GM18505 (cell line): ENCODE results near the gene STRIT1.
A peak's percentile ranks its signal among the peaks of the same experiment; 100 is the strongest.

Experiments used
- ATAC-seq: cut with Tn5 transposase; IDR thresholded peaks from one replicate; pipeline ENCODE4 v1.9.1; 2021; ENCODE audit not compliant: unreplicated experiment
- POLR2A ChIP-seq: IDR thresholded peaks from 4 replicates; pipeline ENCODE4 v1.6.1; 2011; ENCODE audit warnings: borderline replicate concordance; ENCODE audit not compliant: insufficient read depth, insufficient read length; ENCODE audit errors: extremely low read depth

Gene STRIT1

DNA sequence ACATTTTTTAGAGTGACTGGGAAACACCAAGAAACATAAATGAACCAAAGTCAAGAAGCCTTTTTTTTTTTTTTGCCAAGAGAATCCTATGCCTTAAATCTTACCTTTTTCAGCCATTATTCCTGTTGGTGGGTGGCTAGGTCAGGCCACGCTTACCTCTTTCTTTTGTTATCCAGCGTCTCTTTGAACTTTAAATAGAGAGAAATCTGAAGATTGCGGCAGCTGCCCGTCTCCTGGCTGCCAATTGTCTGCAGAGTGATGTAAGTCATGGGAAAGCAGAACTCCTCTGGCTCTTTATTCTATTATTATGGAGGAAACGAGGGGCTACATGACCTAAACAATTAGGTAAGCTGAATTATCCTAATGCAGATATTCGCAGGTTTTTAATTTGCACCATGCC is at the start of gene STRIT1:
Gene STRIT1 (minus strand): TSS at position 168 of the 400 bp plus-strand sequence.
- ATAC-seq = no peak
- no peak for TF ChIP-seq POLR2A

GRCh38 chr3:155342344-155342743 is 48.9 kb upstream of the STRIT1 start:
- no peak for TF ChIP-seq POLR2A
- ATAC-seq = no peak

DNA sequence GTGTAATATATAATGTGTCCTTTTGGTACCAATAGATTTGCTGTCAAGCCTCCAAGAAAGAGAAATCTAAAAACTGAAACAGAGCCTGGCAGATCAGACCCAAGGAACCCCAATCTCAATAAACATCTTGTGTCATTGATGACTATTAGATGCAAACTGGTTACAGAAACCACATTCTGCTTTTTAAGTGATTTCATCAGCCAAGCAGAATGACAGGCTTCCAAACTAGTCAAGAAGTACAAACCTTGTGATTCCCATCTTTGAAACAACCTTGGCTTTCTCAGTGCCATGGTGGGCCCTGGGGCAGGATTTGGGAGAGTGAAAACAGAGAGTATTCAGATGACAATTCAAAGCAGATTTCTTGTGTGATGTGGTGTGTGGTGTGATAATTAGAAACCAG is 45.6 kb upstream of the STRIT1 start:
- ATAC-seq = no peak
- no peak for TF ChIP-seq POLR2A

GRCh38 chr3:155335724-155336354 is 42.4 kb upstream of the STRIT1 start:
- peak; percentile 52 for ATAC-seq
- no peak for TF ChIP-seq POLR2A

DNA sequence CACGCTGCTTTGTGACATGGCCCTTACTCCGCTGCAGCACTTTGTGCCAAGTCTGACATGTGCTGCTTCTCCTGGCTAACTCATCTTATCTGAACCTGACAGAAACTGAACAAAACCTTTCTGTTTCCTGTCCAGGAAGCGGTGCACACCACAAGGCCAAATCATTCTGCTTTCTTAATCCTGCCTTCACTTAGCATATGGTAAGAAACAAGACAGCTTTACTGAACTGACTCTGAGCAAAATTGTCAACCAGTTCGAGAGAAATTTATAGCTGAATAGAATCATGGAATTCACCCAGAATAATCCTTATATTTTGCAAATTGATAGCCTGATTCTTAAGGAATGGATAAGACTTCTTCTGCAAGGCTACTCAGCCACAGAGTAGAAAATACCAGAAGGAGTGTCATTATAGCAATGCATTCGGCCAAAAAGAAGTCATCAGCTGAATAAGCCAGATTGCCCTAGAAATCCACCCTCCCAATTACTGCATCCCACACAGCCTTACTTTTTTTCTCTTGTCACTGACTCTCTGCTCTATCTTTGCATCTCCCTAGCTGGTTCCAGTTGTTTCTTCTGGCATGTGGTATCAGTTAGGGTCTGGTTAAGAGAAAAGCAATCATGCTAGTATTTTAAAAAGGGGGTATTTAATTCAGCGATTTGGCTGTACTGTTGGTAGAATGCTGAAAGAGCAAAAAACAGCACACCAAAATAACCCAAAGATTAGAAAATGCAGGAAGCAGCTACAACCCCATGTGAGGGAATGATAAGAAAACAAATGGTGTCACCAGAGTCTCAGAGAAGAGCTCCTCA is 41.6 kb upstream of the STRIT1 start:
- TF ChIP-seq POLR2A = no peak
- peak; percentile 93 for ATAC-seq

- TF ChIP-seq POLR2A = no peak
- no peak for ATAC-seq
Measured at GRCh38 chr3:155334215-155334913, 40.9 kb upstream of the STRIT1 start.

DNA sequence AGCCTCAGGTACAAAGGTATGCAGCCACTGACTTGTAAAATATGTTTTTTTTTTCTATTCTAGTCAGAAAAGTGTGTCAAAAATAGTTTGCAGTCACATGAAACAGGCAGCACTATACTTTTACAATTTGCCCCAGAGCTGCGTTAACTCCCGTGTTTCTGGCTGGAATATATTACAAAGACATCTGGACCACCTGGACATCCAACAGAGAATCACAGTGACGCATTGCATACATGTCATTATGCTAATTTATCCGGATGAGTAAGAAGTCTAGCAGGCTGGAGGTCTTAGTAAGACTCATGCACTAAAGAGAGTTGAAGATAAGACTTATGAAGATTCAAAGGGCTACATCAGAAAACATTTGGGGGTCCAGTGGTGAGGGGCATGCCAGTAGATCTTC is 39.2 kb upstream of the STRIT1 start:
- no peak for TF ChIP-seq POLR2A
- ATAC-seq = no peak

DNA sequence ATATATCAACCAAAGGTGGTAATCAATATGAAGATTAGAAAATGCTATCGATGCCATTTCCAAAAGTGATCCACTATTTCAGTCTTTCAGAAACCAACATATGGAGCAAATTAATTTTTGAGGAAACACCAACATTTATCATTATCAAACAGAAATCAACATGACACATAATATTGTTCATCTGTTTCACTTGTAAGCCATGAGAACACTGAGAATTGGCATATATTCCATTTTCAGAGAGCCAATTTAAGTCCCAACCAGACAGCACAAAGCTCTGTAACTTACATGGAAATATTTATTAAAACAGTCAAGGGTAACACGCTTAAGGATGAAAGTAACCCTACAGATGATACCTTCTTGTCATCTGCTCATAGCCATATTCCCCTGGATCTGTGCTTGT is 37.6 kb upstream of the STRIT1 start:
- no peak for TF ChIP-seq POLR2A
- no peak for ATAC-seq

DNA sequence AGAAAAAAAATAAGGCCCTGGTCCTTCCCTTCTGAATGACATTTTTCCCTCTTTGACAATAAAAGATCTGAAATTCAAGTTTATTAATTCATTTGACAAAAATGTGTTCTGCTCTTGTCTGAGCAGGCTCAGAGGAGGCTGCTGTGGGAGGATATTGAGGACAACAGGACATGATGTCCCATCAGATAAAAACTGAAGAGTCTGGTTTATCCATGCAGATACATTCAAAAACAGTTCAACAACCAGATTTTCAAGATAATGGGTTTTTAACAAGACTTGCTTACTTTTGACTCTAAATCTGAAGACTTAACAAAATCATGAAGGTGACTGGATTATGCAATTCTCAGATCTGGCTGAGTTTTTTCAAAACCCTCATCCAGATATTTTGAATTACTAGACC is 36.9 kb upstream of the STRIT1 start:
- no peak for TF ChIP-seq POLR2A
- no peak for ATAC-seq

- no peak for TF ChIP-seq POLR2A
- ATAC-seq = no peak
Measured at GRCh38 chr3:155329513-155330048, 36.1 kb upstream of the STRIT1 start.

DNA sequence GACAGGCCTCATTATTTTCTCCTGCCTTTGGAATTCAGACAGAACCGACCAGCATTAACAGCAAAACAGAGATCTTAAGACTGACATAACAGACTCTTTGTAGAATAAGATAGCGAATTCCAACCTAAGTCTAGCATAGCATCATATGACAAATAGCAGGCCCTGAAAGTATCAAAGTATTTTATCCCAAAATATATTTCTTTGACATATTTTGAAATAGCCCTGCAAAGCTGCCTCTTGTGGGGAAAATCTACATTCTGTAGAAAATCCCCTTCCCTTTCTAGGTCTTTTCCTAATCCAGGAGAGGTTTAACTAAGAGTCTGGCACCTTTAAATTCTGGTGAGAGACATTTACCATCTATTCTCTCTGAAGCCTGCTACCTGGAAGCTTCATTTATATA is 34.4 kb upstream of the STRIT1 start:
- no peak for ATAC-seq

DNA sequence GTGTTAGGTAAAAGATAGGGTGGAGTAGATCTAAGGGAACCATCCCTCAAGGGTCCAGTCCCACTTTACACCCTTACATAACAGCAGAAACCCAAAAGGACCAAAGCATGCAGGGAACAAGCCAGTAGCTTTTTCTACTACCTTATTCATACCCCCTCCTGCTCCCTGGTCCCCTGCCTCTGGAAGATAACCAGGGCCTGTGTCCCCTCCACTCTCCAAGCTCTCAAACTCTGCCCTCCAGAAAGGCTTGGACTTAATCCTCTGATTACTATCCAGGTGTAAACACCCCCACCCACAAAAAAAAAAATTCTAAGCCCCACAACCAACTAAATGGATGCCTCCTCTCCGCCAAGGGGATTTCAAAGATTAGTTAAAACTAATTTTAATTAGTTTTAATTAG is 33.9 kb upstream of the STRIT1 start:
- ATAC-seq = no peak
- no peak for TF ChIP-seq POLR2A

More for the DNA sequence above, 34.4 kb upstream of the STRIT1 start:
- TF ChIP-seq POLR2A = no peak

- ATAC-seq = no peak
- no peak for TF ChIP-seq POLR2A
Measured at GRCh38 chr3:155326901-155327300, 33.4 kb upstream of the STRIT1 start.

- no peak for TF ChIP-seq POLR2A
- no peak for ATAC-seq
Measured at GRCh38 chr3:155326244-155326643, 32.8 kb upstream of the STRIT1 start.

DNA sequence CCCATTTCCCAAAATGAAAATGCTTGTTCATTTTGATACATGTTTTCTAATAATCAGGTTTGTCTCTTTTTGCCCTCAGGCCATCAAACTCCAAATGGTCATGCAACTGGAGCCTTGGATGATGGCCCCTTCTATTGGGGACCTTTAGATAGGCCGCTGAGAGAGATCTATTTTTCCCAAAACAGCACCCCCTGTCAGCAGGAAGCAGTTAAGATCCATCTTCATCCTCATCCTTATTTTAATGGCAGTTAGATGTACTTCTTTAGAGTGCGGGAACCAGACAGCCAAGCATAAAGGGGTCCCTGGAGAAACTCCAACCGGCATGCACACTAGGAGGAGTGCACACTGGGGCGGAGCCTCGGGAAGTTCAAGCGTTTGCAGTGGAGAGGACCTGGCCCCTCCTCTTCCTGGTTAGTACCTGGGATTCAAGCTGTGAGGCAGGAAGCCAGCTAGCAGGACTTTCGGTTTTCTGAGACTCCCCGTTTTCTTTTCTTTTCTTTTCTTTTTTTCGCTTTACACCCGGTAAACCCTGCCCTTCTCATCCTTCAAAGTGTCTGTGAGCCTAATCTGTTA is 31.9 kb upstream of the STRIT1 start:
- TF ChIP-seq POLR2A = no peak
- no peak for ATAC-seq
